Measurements from ENCODE around the gene SPATA20. TPM values are rescaled to one million over a fixed set of nuclear protein-coding genes. Genes with fewer than 3 reads are reported as not detected.
A peak's percentile ranks its signal among the peaks of the same experiment; 100 is the strongest.

Gene SPATA20
- 10 to 100 TPM; 61.1 to 66.7 TPM for total RNA-seq
- long read RNA-seq, transcript SPATA20-201 (17 exons, 2,719 nt): minor isoform, 27 of 143 reads
- long read RNA-seq, transcript SPATA20-205 (17 exons, 2,734 nt): major isoform, 30 of 143 reads
- long read RNA-seq, partial matches to known transcripts: 69 of 143 reads
- long read RNA-seq, other reads (novel, unspliced or antisense): 14 of 143 reads

DNA sequence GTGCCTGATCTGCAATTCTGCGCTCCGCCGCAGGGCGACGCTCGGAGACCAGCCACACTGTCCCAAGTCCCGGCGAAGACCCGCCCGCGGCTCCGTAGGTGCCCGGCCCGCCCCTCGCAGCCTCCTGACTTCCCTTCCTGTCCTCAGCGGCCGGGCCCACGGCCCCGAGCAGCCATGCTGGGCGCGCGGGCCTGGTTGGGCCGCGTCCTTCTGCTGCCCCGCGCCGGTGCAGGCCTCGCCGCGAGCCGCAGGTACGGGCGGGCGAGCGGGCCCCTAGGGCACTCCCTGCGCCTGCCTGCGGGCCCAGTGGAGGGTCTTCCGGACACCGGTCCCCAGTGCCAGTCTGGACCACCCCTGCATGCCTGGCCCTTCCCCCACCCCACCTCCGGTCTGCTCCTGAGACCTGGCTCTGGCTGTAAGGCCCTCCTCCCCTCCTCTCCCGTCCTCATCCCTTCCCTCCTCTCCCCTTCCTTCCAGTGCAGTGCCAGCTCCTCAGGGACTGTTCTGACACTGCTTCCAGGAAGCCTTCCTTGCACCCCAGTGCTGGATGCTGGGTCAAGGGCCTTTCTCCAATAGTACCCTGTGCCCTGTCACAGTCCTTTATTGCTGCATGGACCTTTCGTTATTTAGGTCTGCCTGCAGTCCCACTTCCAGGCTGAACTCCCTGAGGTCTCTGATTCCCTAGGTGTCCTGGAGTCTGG, at the start of gene SPATA20:
Gene SPATA20 (plus strand): TSS at position 140 of the 701 bp plus-strand sequence. CDS start 35 bp downstream, at position 175.
- peak; percentile 59 for ATAC-seq
- peak; percentile 93 to 95 for DNase-seq
- intact Hi-C loops (cut with DNase I, micrococcal nuclease): loop anchor here (5.0 to 10.0 kb wide), 3 partner anchors 90 to 298 kb away; partner anchors contain the start of gene WFIKKN2 (in 1 of the 2)

GRCh38 chr17:50498021-50498874, 48.7 kb upstream of the SPATA20 start:
- ATAC-seq (peak; percentile 89), DNase-seq (no peak)
- intact Hi-C loops (cut with DNase I, micrococcal nuclease): no loop called here

- intact Hi-C loops (cut with DNase I, micrococcal nuclease): no loop called here
- ATAC-seq (no peak), DNase-seq (no peak)
Measured at GRCh38 chr17:50499270-50499669, 47.7 kb upstream of the SPATA20 start.

DNA sequence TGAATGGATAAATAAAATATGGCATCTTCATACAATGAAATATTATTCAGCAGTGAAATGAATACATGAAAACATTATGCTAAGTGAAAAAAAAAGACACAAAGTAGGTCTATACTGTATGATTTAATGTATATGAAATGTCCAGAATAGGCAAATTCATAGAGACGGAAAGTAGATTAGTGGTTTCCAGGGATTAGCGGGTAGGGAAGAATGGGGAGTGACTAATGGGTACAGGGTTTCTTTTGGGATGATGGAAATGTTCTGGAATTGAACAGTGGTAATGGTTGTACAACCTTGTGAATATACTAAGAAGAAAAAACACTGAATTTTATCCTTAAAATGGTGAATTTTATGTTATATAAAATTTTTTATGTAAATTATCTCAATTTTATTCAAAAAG, 47.3 kb upstream of the SPATA20 start:
- ATAC-seq (no peak), DNase-seq (no peak)
- intact Hi-C loops (cut with DNase I, micrococcal nuclease): no loop called here

- peak in 1 of 2 donors; percentile 66 for DNase-seq
- intact Hi-C loops (cut with DNase I, micrococcal nuclease): no loop called here
- no peak for ATAC-seq
Measured at GRCh38 chr17:50501054-50501453, 45.9 kb upstream of the SPATA20 start.

GRCh38 chr17:50502301-50502990, 44.5 kb upstream of the SPATA20 start:
- intact Hi-C loops (cut with DNase I, micrococcal nuclease): no loop called here
- DNase-seq: no peak
- ATAC-seq: no peak

- DNase-seq: no peak
- ATAC-seq: peak; percentile 41
- intact Hi-C loops (cut with DNase I, micrococcal nuclease): no loop called here
Measured at GRCh38 chr17:50505591-50506130, 41.3 kb upstream of the SPATA20 start.

DNA sequence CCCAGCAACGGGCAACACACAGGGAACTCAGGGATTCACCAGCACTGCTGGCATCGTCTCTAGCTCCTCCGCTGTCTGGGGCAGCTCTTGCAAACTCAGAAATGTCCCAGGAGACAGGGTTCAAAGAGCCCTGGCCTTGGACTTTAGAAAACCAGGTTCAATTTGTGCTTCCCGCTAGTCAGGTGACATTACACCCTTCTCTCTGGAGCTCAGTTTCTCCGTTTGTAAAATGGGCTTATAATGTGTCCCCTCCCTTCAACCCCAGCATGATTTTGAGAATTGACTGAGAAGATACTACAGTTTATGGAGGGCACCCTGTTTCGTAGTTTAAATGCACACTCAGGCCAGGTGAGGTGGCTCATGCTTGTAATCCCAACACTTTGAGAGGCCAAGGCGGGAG, 40.7 kb upstream of the SPATA20 start:
- DNase-seq (no peak), ATAC-seq (no peak)
- intact Hi-C loops (cut with DNase I, micrococcal nuclease): no loop called here

- intact Hi-C loops (cut with DNase I, micrococcal nuclease): no loop called here
- peak; percentile 84 to 92 for DNase-seq
- ATAC-seq: peak; percentile 63
Measured at GRCh38 chr17:50507871-50508572, 39.0 kb upstream of the SPATA20 start, which contains the start of gene MYCBPAP. Gene MYCBPAP (plus strand): TSS chr17:50508439. CDS start chr17:50508675, 236 bp downstream.

- intact Hi-C loops (cut with DNase I, micrococcal nuclease): no loop called here
- ATAC-seq (no peak), DNase-seq (no peak)
Measured at GRCh38 chr17:50508573-50509460, 38.2 kb upstream of the SPATA20 start.

DNA sequence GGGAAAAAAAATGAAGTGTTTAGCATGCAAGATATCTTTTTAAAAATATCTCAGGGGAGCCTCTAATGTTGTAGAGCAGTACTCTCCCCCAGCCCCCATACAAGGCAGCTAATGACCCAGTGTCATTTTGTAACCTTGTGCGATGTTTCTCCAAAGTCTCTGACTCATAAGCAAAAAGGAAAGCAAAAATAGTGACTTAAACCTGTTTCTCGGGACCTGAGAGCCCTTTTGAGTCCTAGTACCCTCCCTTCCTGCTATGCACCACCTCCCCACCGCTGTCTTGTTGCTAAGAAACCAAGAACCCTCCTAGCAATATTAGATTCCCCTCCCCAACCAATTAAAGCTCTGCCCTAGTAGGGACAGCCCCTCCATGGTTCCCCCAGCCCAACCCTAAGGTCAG, 35.9 kb upstream of the SPATA20 start:
- intact Hi-C loops (cut with DNase I, micrococcal nuclease): no loop called here
- ATAC-seq (no peak), DNase-seq (no peak)

- intact Hi-C loops (cut with DNase I, micrococcal nuclease): no loop called here
- ATAC-seq: no peak
- no peak for DNase-seq
Measured at GRCh38 chr17:50513495-50513894, 33.5 kb upstream of the SPATA20 start.

GRCh38 chr17:50514388-50514787, 32.6 kb upstream of the SPATA20 start:
- intact Hi-C loops (cut with DNase I, micrococcal nuclease): no loop called here
- no peak for DNase-seq
- ATAC-seq: no peak

- ATAC-seq (no peak), DNase-seq (no peak)
- intact Hi-C loops (cut with DNase I, micrococcal nuclease): no loop called here
Measured at GRCh38 chr17:50514936-50515702, 31.9 kb upstream of the SPATA20 start.

GRCh38 chr17:50517011-50517410, 30.0 kb upstream of the SPATA20 start:
- ATAC-seq: peak; percentile 63
- DNase-seq: no peak
- intact Hi-C loops (cut with DNase I, micrococcal nuclease): no loop called here
